ENCODE data around the gene SUFU.

GRCh38 chr10:102470579-102471546, 32.9 kb upstream of the SUFU start:
- TF ChIP-seq POLR2A (IDR thresholded peaks at IDR 0.05) (no peak), CTCF (IDR thresholded peaks at IDR 0.05) (no peak), EP300 (IDR thresholded peaks at IDR 0.05) (no peak)
